Neural cell (in vitro differentiated cells): Measurements from ENCODE around the gene FBXO2. TPM values are rescaled to one million over a fixed set of nuclear protein-coding genes. Genes with fewer than 3 reads are reported as not detected.

ENCODE experiments used
- H2AFZ ChIP-seq: fragments of 200-600, 300-800 bp; sonication (generic), shearing (Covaris generic); 2 replicates; pipeline ENCODE4 v1.6.0; 2014; ENCODE audit warnings: low read depth, mild to moderate bottlenecking, antibody characterized with exemption, low read length, moderate library complexity
- H3F3A ChIP-seq: fragments of 200-600 bp; shearing (Covaris generic); 2 replicates; pipeline ENCODE4 v1.6.1; 2016; ENCODE audit warnings: mild to moderate bottlenecking, moderate library complexity, mixed read lengths, antibody characterized with exemption, low read length; ENCODE audit not compliant: insufficient read depth, poor library complexity, severe bottlenecking
- H3K27ac ChIP-seq: fragments of 200-600, 300-800 bp; sonication (generic), shearing (Covaris generic); 2 replicates; pipeline ENCODE4 v1.5.1; 2014; ENCODE audit warnings: mild to moderate bottlenecking, low read length, moderate library complexity
- H3K27me3 ChIP-seq: fragments of 300-800, 200-600 bp; sonication (generic), shearing (Covaris generic); 2 replicates; pipeline ENCODE4 v1.6.0; 2014; ENCODE audit warnings: mild to moderate bottlenecking, low read depth, low read length, moderate library complexity; ENCODE audit not compliant: insufficient read depth
- H3K36me3 ChIP-seq: fragments of 300-800, 200-600 bp; sonication (generic), shearing (Covaris generic); 2 replicates; pipeline ENCODE4 v1.5.1; 2014; ENCODE audit warnings: mild to moderate bottlenecking, antibody characterized with exemption, low read length, moderate library complexity; ENCODE audit not compliant: insufficient read depth
- H3K4me2 ChIP-seq: fragments of 300-800, 200-600 bp; sonication (generic), shearing (Covaris generic); 2 replicates; pipeline ENCODE4 v1.6.0; 2014; ENCODE audit warnings: mild to moderate bottlenecking, low read length
- H3K4me3 ChIP-seq: fragments of 300-800, 200-600 bp; sonication (generic), shearing (Covaris generic); 2 replicates; pipeline ENCODE4 v1.5.1; 2014; ENCODE audit warnings: mild to moderate bottlenecking, low read length, moderate library complexity
- H3K79me2 ChIP-seq: fragments of 200-600 bp; shearing (Covaris generic); replicated peaks from 2 replicates; pipeline ENCODE4 v1.6.0; 2014; ENCODE audit warnings: mild to moderate bottlenecking, low read length, moderate library complexity; ENCODE audit not compliant: insufficient read depth
- H3K9ac ChIP-seq: fragments of 300-800, 200-600 bp; sonication (generic), shearing (Covaris generic); 2 replicates; pipeline ENCODE4 v1.6.1; 2016; ENCODE audit warnings: mild to moderate bottlenecking, low read length, mixed read lengths
- H3K9me2 ChIP-seq: fragments of 200-600 bp; shearing (Covaris generic); 2 replicates; pipeline ENCODE4 v1.6.1; 2016; ENCODE audit warnings: mild to moderate bottlenecking, low read length, mixed read lengths; ENCODE audit not compliant: insufficient read depth
- H3K9me3 ChIP-seq: fragments of 200-600, 300-800 bp; sonication (generic), shearing (Covaris generic); 2 replicates; pipeline ENCODE4 v1.6.1; 2016; ENCODE audit warnings: mild to moderate bottlenecking, mixed run types, low read length, moderate library complexity, mixed read lengths
- H4K20me1 ChIP-seq: fragments of 200-600 bp; shearing (Covaris generic); 2 replicates; pipeline ENCODE4 v1.6.1; 2016; ENCODE audit warnings: mild to moderate bottlenecking, mixed run types; ENCODE audit not compliant: insufficient read depth
- CTCF ChIP-seq: fragments of 450-650 bp; IDR thresholded peaks from 2 replicates; pipeline ENCODE4 v1.5.1; 2014; ENCODE audit warnings: antibody characterized with exemption, mild to moderate bottlenecking, moderate library complexity; ENCODE audit not compliant: poor library complexity, severe bottlenecking
- EP300 ChIP-seq: fragments of 450-650 bp; conservative IDR thresholded peaks from 2 replicates; pipeline ENCODE4 v1.6.1; 2014; ENCODE audit warnings: antibody characterized with exemption, mild to moderate bottlenecking, moderate library complexity; ENCODE audit not compliant: poor library complexity, severe bottlenecking
- EZH2 ChIP-seq: fragments of 200-600, 300-800 bp; shearing (Covaris generic), sonication (generic); IDR thresholded peaks from 2 replicates; pipeline ENCODE4 v1.6.1; 2014; ENCODE audit warnings: antibody characterized with exemption, low read length, borderline replicate concordance, mild to moderate bottlenecking; ENCODE audit not compliant: insufficient read depth, poor library complexity, severe bottlenecking
- MXI1 ChIP-seq: fragments of 450-650 bp; conservative IDR thresholded peaks from 2 replicates; pipeline ENCODE4 v1.6.1; 2014; ENCODE audit warnings: antibody characterized with exemption, mild to moderate bottlenecking; ENCODE audit not compliant: poor library complexity, severe bottlenecking
- POLR2AphosphoS5 ChIP-seq: IDR thresholded peaks from 2 replicates; pipeline ENCODE4 v1.6.1; 2012
- RAD21 ChIP-seq: fragments of 450-650 bp; conservative IDR thresholded peaks from 2 replicates; pipeline ENCODE4 v1.6.1; 2014; ENCODE audit warnings: antibody characterized with exemption, mild to moderate bottlenecking, moderate library complexity
- REST ChIP-seq: IDR thresholded peaks from 2 replicates; pipeline ENCODE4 v1.6.1; 2012; ENCODE audit warnings: borderline replicate concordance
- SMC3 ChIP-seq: fragments of 450-650 bp; conservative IDR thresholded peaks from 2 replicates; pipeline ENCODE4 v1.6.1; 2014; ENCODE audit warnings: antibody characterized with exemption, mild to moderate bottlenecking, moderate library complexity; ENCODE audit not compliant: poor library complexity
- TAF1 ChIP-seq: IDR thresholded peaks from 2 replicates; pipeline ENCODE4 v1.6.1; 2012; ENCODE audit warnings: low read depth
- polyA plus RNA-seq: library from polyadenylated mRNA; depleted of rRNA; stranded (reverse); fragments of >200 nt; gene quantifications from 2 replicates; pipeline ENCODE4 v1.2.3, GENCODE V29; 2014

FBXO2 gene
- polyA plus RNA-seq, 1 donor from 2014 or later: 16.6 TPM

GRCh38 chr1:11701981-11702803 lies 48.0 kb upstream of the FBXO2 start:
- H4K20me1 ChIP-seq: no peaks in the 10 kb centered on the region
- H2AFZ ChIP-seq: no peak overlapping the region
- TF ChIP-seq TAF1 (no peak), EZH2 (no peak), REST (no peak), POLR2AphosphoS5 (no peak), EP300 (no peak), MXI1 (no peak), CTCF (no peak), SMC3 (no peak), RAD21 (no peak)

GRCh38 chr1:11701551-11701961 lies 47.3 kb upstream of the FBXO2 start:
- H2AFZ ChIP-seq: no peak overlapping the region
- peak overlapping the region; percentile 12 for H3K27ac ChIP-seq
- H4K20me1 ChIP-seq: no peaks in the 10 kb centered on the region
- no peaks in the 10 kb centered on the region for H3K36me3 ChIP-seq
- peak overlapping the region; percentile 13 for H3K9ac ChIP-seq
- H3K27me3 ChIP-seq: no peaks in the 10 kb centered on the region
- H3K79me2 ChIP-seq: peaks cover 4% of the 10 kb centered on the region
- H3F3A ChIP-seq: no peaks in the 10 kb centered on the region
- no peak overlapping the region for H3K4me3 ChIP-seq
- H3K9me2 ChIP-seq: no peaks in the 10 kb centered on the region
- TF ChIP-seq EP300: no peak
- TF ChIP-seq TAF1: no peak
- TF ChIP-seq RAD21: no peak
- no peak for TF ChIP-seq REST
- no peak for TF ChIP-seq MXI1
- no peak for TF ChIP-seq POLR2AphosphoS5
- no peak for TF ChIP-seq CTCF
- no peak for TF ChIP-seq SMC3
- TF ChIP-seq EZH2: no peak
- no peaks in the 10 kb centered on the region for H3K9me3 ChIP-seq
- H3K4me2 ChIP-seq: no peak overlapping the region

More at GRCh38 chr1:11701981-11702803, 48.0 kb upstream of the FBXO2 start:
- H3K9me3 ChIP-seq: no peaks in the 10 kb centered on the region
- no peak overlapping the region for H3K4me3 ChIP-seq
- H3K4me2 ChIP-seq: no peak overlapping the region
- H3K79me2 ChIP-seq: peaks cover 4% of the 10 kb centered on the region
- H3F3A ChIP-seq: no peaks in the 10 kb centered on the region
- H3K9ac ChIP-seq: peak overlapping the region; percentile 13
- peak overlapping the region; percentile 12 for H3K27ac ChIP-seq
- no peaks in the 10 kb centered on the region for H3K36me3 ChIP-seq
- no peaks in the 10 kb centered on the region for H3K27me3 ChIP-seq
- no peaks in the 10 kb centered on the region for H3K9me2 ChIP-seq
